NCI-H2196 treated with DMSO at 0.1 percent for 48 hours (cell line): ENCODE measurements around the gene MAN2A2.
"Not testable (repeated sequence)": the region's sequence is repeated elsewhere in the genome, so short reads cannot be mapped to it uniquely, and the experiment has no call there.

Experiments
- DNase-seq: peaks from one replicate; lab custom pipeline; 2025; ENCODE audit not compliant: unreplicated experiment; lab: John Stamatoyannopoulos, UW

Gene MAN2A2

GRCh38 chr15:90883976-90884718 is 19.0 kb upstream of the MAN2A2 start, which contains the start of gene FES:
TSS of gene FES (plus strand) at chr15:90884504. CDS start at chr15:90885046, 542 bp downstream.
- DNase-seq: no peak

- DNase-seq: no peak
Observed at GRCh38 chr15:90884719-90885431, 18.2 kb upstream of the MAN2A2 start.

- no peak for DNase-seq
Observed at GRCh38 chr15:90885432-90886290, 17.4 kb upstream of the MAN2A2 start.

GRCh38 chr15:90886291-90886614 is 16.8 kb upstream of the MAN2A2 start:
- no peak for DNase-seq

- no peak for DNase-seq
Observed at GRCh38 chr15:90887037-90887481, 16.0 kb upstream of the MAN2A2 start.

- no peak for DNase-seq
Observed at GRCh38 chr15:90889313-90889730, 13.8 kb upstream of the MAN2A2 start.

GRCh38 chr15:90889736-90890456 is 13.2 kb upstream of the MAN2A2 start:
- no peak for DNase-seq

- no peak for DNase-seq
Observed at GRCh38 chr15:90890839-90891238, 12.3 kb upstream of the MAN2A2 start.

GRCh38 chr15:90891346-90891949 is 11.7 kb upstream of the MAN2A2 start:
- DNase-seq: no peak

- no peak for DNase-seq
Observed at GRCh38 chr15:90892023-90892422, 11.1 kb upstream of the MAN2A2 start.

- DNase-seq: no peak
Observed at GRCh38 chr15:90892498-90893174, 10.5 kb upstream of the MAN2A2 start.

GRCh38 chr15:90893175-90894090 is 9.7 kb upstream of the MAN2A2 start:
- DNase-seq: no peak

- peak; percentile 30 for DNase-seq
Observed at GRCh38 chr15:90895571-90896117, 7.5 kb upstream of the MAN2A2 start.

GRCh38 chr15:90897131-90897655 is 5.9 kb upstream of the MAN2A2 start:
- DNase-seq: not testable (repeated sequence)

- DNase-seq: no peak
Observed at GRCh38 chr15:90901175-90902039, 1.7 kb upstream of the MAN2A2 start.

GRCh38 chr15:90902040-90902839 is 862 bp upstream of the MAN2A2 start:
- peak; percentile 22 for DNase-seq
